Fibroblast of peridontal ligament (primary cell): ENCODE measurements around the gene TREH.

Experiments
- DNase-seq: peaks from one replicate; pipeline ENCODE4 v3.0.0-alpha.2; 2010; ENCODE audit errors: extremely low read depth

The TREH gene

GRCh38 chr11:118649941-118650340 lies 29.5 kb downstream of the TREH start:
- DNase-seq, result no peak

- DNase-seq, result no peak
Observed at GRCh38 chr11:118648291-118648690, 31.2 kb downstream of the TREH start.

GRCh38 chr11:118646393-118646792 lies 33.1 kb downstream of the TREH start:
- peak; percentile 33 for DNase-seq

DNA sequence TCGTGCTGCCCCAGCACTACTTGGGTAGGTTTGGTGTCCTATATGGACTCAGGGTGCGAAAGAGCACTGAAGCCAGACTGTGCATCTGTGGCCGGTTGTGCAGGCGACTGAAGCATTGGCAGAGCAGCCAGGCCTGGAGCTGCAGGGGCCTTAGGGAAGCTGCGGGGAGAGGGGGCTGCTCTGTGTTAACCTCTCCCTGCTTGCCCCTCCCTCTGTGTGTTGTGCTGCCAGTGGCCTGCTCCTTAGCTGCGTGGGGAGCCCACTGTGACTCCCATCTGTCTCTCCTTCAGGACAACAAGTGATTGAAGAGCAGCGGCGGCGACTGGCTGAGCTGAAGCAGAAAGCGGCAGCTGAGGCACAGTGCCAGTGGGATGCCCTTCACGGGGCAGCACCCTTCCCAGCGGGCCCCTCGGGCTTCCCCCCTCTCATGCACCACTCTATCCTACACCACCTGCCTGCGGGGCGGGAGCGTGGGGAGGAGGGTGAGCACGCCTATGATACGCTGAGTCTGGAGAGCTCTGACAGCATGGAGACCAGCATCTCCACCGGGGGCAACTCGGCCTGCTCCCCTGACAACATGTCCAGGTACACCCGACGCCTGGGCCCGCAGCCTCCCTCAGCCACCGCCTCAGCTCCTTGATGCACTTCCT lies 34.3 kb downstream of the TREH start:
- no peak for DNase-seq

DNA sequence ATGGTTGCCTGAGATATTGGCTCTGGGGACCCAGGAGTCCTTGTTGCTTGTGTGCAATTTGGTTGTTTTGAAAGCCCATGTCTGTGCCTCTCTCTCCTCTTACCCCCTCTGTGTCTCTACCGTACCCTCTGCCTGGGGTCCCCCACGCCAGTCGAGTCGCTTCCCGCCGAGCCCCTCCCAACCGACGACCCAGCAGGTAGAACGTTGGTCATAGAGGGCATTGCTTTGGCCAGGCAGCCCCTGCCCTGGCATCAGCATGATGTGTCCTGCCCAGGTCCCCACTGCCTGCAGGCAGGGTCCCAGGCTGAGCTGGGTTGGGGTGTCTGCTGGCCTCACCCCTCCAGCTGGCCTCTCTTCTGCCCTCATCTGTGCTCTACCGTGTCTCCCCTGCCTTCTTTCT lies 35.0 kb downstream of the TREH start:
- DNase-seq, result no peak

DNA sequence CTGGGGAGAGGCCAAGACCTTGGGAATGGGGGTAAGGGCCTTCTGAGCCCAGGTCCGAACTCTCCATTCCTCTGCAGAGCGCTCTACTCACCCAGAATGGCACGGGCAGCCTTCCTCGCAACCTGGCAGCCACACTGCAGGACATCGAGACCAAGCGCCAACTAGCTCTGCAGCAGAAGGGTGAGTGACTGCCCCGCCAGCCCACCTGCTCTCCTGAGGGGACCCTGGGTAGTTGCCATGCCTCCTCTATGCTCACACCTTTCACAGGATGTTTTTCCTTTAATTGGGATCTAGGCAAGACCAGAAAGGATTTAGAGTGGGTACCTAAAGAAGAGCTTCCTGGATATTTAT lies 35.5 kb downstream of the TREH start:
- no peak for DNase-seq

- DNase-seq, result no peak
Observed at GRCh38 chr11:118643142-118643994, 36.1 kb downstream of the TREH start.

DNA sequence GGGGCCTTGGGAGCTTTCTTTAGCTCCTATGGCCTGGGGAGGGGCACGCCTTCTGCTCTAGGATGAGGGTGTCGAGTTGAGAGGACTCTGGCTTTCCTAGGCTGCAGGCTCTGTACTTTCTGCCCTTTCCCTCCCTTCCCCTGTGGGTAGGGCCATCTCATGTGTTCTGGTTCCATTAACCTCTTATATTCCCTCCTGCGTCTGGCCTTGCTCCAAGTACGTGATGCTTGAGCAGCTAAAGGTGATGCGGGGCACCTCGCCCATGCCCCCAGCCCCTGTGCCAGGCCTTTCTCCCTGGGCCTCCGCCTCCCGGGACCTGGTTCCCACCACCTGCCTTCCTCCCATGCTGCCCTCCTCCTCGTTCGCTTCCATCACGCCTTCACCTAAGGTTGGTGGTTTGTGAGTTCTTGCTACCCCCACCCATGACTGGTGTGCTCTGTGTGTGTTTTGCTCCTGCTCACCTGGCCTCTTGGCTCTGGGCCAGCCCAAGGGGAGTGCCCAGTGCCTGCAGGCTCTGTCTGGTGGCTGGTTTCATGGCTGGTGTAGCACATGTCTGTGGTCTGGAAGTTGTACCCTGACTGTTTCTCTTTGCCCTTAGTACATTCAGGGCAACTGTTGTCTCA lies 37.9 kb downstream of the TREH start:
- DNase-seq, result no peak

GRCh38 chr11:118640332-118641154 lies 38.9 kb downstream of the TREH start:
- DNase-seq, result no peak

GRCh38 chr11:118639899-118640298 lies 39.6 kb downstream of the TREH start:
- no peak for DNase-seq

DNA sequence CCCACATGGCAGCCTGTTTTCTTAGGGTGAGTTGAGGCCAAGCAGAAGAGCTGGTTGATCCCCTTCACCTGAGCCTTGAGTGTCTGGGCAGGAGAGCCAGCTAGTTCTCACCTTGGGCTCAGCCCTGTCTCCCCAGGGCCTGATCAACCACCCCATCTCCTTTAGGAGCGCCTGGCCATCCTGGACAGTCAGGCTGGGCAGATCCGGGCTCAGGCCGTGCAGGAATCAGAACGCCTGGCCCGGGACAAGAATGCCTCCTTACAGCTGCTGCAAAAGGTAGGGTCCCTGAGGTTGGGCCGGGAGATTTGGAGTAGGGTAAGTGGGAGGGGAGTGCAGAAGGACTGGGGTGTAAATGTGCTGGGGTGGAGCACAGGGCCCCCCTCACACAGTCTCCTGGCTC lies 40.7 kb downstream of the TREH start:
- no peak for DNase-seq

DNA sequence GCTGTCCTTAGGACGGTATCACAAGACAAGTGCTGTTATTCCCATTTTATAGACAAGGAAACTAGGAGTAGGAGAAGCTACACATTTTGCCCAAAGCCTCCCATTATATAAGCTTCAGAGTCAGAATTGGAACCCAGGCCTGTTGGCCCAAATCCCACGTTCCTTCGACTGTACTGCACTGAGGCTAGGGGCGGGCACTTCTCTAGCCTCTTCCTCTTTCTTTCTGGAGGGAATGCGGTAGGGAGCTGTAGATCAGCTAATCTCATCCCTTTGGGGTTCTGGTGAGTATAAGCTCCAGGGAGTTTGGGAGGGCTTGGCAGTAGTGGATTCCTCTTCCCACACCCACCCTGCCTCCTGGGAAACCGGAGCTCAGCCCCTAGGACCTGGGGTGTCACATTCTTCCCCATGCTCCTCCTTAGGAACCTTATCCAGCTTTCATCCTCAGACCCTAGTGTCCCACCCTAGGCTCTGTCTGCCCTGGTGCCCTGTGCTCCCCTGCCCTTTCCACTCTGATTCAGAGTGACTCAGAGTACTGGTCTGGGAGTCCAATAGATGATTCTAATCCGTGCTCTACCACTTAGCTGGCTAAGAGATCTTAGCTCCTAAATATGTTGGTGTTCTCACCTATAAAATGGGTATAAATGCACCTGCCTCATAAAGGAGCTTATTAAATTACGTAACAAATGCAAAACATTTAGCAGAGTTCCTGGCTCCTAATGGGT lies 42.7 kb downstream of the TREH start:
- no peak for DNase-seq

DNA sequence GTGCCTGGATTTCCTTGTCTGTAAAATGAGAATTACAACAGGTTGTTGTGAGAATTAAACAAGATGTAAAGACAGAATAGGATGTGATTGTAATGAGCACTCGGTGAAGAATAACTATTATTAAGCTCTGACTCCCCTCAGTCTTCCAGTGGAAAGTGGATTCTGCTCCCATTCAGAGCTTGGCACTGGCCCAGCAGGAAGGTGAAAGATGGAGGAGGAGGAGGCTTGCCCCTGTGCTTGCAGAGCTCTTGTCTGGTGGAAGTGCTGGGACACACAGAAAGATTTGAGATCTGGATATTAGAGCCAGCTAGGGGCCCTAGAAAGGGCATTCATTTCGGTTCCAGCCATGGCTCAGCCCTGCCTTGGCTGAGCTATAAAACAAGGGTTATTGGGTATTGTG lies 43.8 kb downstream of the TREH start:
- DNase-seq, result no peak

DNA sequence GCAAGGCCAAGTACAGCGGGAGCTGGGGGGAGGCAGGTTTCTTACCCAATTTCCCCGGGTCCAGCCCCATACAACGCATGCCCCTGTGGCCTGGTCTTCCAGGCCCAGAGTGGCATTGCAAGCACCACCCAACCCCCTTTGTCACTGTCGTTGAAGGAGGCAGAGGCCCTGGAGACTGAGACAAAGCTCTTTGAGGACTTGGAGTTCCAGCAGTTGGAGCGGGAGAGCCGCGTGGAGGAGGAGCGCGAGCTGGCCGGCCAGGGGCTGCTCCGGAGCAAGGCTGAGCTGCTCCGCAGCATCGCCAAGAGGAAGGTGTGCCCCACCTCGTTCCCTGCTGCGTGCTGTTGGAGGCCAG lies 44.2 kb downstream of the TREH start:
- DNase-seq, result no peak

DNA sequence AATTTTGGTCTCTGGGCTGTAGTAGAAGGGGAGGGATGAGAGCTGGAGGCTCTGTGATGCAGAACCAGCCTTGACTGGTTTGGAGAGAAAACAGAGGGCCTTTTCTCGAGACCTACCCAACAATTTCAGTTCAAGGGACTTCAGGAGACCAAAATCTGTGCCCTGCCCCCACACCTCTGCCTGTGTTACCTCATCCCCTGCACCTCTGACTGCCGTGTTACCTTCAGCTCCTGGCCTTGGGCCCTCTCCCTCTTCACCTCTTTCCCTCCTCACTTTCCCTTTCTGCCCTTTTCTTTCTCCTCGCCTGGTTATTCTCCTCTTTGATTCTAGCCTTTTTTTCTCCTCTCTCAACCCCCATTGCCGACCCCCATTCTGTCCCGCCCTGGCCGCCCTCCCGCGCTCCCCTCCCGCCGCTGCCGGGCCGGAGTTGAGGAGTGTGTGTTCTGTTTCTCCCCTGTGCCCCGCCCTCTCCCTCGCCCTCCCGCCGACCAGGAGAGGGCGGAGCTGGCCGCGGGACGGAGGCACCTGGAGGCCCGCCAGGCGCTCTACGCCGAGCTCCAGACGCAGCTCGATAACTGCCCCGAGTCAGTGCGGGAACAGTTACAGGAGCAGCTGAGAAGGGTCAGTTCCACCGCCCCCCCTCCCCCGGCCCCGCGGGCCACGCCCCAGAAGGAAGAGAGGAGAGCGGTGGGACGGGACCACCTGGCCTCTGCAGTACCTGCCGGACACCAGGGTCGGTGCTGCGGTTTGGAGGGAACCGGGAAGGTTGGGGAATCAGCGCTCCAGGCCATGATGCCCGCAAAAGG lies 44.8 kb downstream of the TREH start:
- peak; percentile 52 for DNase-seq

- no peak for DNase-seq
Observed at GRCh38 chr11:118633979-118634378, 45.5 kb downstream of the TREH start.

DNA sequence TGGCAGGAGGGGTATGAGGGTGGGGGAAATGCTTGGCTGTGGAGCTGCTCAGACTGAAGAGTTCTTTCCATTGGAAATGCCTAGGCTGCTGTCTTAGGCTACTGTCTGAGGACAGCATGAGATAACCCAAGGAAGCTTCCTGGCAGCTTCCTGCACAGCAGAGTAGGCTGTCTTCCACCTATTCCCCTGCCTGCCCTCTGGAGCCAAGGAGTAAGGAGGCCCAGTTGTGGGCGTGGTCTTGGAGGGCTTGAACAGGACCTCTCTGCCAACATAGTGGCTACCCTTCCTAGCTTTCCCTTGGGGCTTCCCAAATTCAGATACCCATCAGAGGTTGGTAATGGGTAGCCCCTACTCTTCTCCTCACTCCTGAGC lies 46.1 kb downstream of the TREH start:
- DNase-seq, result no peak

- no peak for DNase-seq
Observed at GRCh38 chr11:118632577-118633318, 46.7 kb downstream of the TREH start.

GRCh38 chr11:118631142-118631909 lies 48.1 kb downstream of the TREH start:
- no peak for DNase-seq
